Superior temporal gyrus (tissue), 1 donor: ENCODE data around the gene RCL1.

Experiments
- DNase-seq: peaks from one replicate; pipeline ENCODE4 v3.0.0-alpha.2; 2016; ENCODE audit errors: extremely low spot score

Gene RCL1

GRCh38 chr9:4840018-4840417, 47.3 kb downstream of the RCL1 start:
- no peak for DNase-seq

GRCh38 chr9:4842213-4842612, 49.5 kb downstream of the RCL1 start:
- no peak for DNase-seq

GRCh38 chr9:4842734-4843133, 50.0 kb downstream of the RCL1 start:
- no peak for DNase-seq

GRCh38 chr9:4844056-4844838, 51.5 kb downstream of the RCL1 start:
- DNase-seq: no peak

GRCh38 chr9:4849369-4849768, 56.6 kb downstream of the RCL1 start:
- DNase-seq: no peak

GRCh38 chr9:4850603-4851310, 58.0 kb downstream of the RCL1 start:
- DNase-seq: no peak

GRCh38 chr9:4852419-4852818, 59.7 kb downstream of the RCL1 start:
- DNase-seq: no peak

GRCh38 chr9:4854265-4854590, 61.5 kb downstream of the RCL1 start:
- DNase-seq: no peak

GRCh38 chr9:4855841-4856240, 63.1 kb downstream of the RCL1 start:
- DNase-seq: peak; percentile 49

GRCh38 chr9:4857163-4857810, 64.5 kb downstream of the RCL1 start:
- DNase-seq: no peak

GRCh38 chr9:4859035-4859434, 66.3 kb downstream of the RCL1 start:
- no peak for DNase-seq

GRCh38 chr9:4860383-4860782, 67.6 kb downstream of the RCL1 start:
- DNase-seq: no peak

GRCh38 chr9:4861145-4861544, 68.4 kb downstream of the RCL1 start:
- DNase-seq: no peak

- DNase-seq: no peak
Measured at GRCh38 chr9:4861736-4862451, 69.2 kb downstream of the RCL1 start.

GRCh38 chr9:4862506-4863250, 69.9 kb downstream of the RCL1 start:
- no peak for DNase-seq

GRCh38 chr9:4864234-4864661, 71.5 kb downstream of the RCL1 start:
- DNase-seq: no peak

GRCh38 chr9:4864698-4865097, 72.0 kb downstream of the RCL1 start:
- DNase-seq: no peak

- DNase-seq: no peak
Measured at GRCh38 chr9:4865681-4866080, 72.9 kb downstream of the RCL1 start.

GRCh38 chr9:4866239-4866969, 73.7 kb downstream of the RCL1 start:
- no peak for DNase-seq

GRCh38 chr9:4873066-4873465, 80.3 kb downstream of the RCL1 start:
- no peak for DNase-seq

- no peak for DNase-seq
Measured at GRCh38 chr9:4875559-4875958, 82.8 kb downstream of the RCL1 start.
